Measurements from ENCODE around the gene KCNA2. TPM values are rescaled to one million over a fixed set of nuclear protein-coding genes. Genes with fewer than 3 reads are reported as not detected.

KCNA2 gene
- total and polyA plus RNA-seq, 10 donors, result 0.09 to 2.6 (median 1.2) TPM

DNA sequence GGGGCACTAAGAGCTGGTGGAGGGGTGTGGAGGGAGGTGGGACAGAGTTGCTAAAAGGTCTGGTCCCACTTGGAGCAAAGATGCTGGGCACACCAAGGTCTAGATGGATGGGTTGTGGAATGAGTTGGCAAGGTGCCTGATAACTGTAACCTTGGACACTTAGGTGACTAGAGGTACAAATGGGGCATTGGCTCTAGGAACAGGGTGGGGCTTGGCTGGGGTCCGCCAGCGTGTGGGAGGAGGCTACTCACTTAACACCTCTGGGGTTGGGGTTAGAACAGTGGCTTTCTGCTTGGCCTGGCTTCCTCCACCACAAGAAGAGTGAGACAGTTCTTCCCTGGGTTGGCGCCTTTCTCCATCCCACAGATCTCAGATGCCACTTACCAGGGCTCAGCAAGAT lies 17.2 kb downstream of the KCNA2 start:
- intact Hi-C loops (cut with DNase I; ENCODE audit: low total_unique reads), result no loop called here
- H3K36me3 ChIP-seq, result no peaks in the 10 kb centered on the region
- H3K4me3 ChIP-seq, result no peak overlapping the region
- DNase-seq, result no peak
- TF ChIP-seq POLR2AphosphoS5 (IDR thresholded peaks at IDR 0.05), result no peak
- TF ChIP-seq, protein P1, sequence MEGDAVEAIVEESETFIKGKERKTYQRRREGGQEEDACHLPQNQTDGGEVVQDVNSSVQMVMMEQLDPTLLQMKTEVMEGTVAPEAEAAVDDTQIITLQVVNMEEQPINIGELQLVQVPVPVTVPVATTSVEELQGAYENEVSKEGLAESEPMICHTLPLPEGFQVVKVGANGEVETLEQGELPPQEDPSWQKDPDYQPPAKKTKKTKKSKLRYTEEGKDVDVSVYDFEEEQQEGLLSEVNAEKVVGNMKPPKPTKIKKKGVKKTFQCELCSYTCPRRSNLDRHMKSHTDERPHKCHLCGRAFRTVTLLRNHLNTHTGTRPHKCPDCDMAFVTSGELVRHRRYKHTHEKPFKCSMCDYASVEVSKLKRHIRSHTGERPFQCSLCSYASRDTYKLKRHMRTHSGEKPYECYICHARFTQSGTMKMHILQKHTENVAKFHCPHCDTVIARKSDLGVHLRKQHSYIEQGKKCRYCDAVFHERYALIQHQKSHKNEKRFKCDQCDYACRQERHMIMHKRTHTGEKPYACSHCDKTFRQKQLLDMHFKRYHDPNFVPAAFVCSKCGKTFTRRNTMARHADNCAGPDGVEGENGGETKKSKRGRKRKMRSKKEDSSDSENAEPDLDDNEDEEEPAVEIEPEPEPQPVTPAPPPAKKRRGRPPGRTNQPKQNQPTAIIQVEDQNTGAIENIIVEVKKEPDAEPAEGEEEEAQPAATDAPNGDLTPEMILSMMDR (IDR thresholded peaks at IDR 0.05 in 8 of 11, conservative IDR thresholded peaks at IDR 0.05 in 3 of 11), result no peak
- no peak for TF ChIP-seq POLR2A (IDR thresholded peaks at IDR 0.05)
- no peaks in the 10 kb centered on the region for H3K9me3 ChIP-seq
- 60 to 88% (median 81%) methylated on average over 3 of the region's 3 CpGs for WGBS, 5 donors
- no peak overlapping the region for H3K27ac ChIP-seq
- peaks cover 0 to 34% (median 0%) of the 10 kb centered on the region in 7 donors for H3K27me3 ChIP-seq (replicated peaks in 1 of 7)
- H3K4me1 ChIP-seq, result no peaks in the 10 kb centered on the region

DNA sequence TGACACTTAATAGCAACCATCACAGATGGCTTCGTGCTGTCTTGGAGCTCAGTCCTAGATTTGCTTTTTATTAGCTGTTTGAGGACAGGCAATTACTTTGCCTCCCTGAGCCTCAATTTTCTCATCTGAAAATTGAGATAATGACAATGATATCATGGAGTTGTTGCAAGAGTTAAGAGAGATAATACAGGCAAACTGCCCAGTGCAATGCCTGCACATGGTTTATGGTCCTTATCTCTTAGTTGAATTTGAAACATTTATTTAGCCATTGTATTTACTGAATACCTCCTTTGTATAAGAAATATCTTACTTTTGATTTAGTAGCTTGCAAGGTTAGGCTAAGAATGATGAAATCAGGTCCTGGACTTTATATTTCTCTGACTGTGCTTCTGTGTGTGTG lies 17.7 kb downstream of the KCNA2 start:
- Histone ChIP-seq H3K4me1 (no peaks in the 10 kb centered on the region), H3K36me3 (no peaks in the 10 kb centered on the region), H3K9me3 (no peaks in the 10 kb centered on the region), H3K4me3 (no peak overlapping the region), H3K27me3 (replicated peaks in 1 of 7) (peaks cover 0 to 34% (median 0%) of the 10 kb centered on the region in 7 donors), H3K27ac (no peak overlapping the region)
- WGBS, 5 donors, result 40 to 79% (median 60%) methylated on average over 1 of the region's 1 CpG
- TF ChIP-seq, protein P1 (IDR thresholded peaks at IDR 0.05 in 8 of 11, conservative IDR thresholded peaks at IDR 0.05 in 3 of 11), result no peak
- no peak for TF ChIP-seq POLR2A (IDR thresholded peaks at IDR 0.05)
- TF ChIP-seq POLR2AphosphoS5 (IDR thresholded peaks at IDR 0.05), result no peak
- DNase-seq, result no peak
- intact Hi-C loops (cut with DNase I; ENCODE audit: low total_unique reads), result no loop called here

DNA sequence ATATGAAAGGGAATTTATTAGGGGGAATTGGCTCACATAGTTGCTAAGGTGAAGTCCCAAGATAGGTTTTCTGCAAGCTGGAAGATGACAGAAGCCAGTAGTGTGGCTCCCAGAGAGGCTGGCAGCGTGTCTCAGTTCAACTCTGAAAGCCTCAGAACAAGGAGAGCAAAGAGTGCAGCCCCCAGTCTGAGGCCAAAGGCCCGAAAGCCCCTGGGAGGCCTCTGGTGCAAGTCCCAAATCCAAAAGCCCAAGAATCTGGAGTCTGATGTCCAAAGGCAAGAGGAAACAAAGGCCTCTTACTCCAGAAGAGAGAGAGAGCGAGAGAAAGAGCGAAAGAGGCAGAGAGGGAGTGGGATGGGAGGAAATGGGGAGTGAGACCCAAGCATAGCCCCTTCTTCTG lies 18.3 kb downstream of the KCNA2 start:
- Histone ChIP-seq H3K4me1 (no peaks in the 10 kb centered on the region), H3K27me3 (replicated peaks in 1 of 7) (peaks cover 0 to 34% (median 0%) of the 10 kb centered on the region in 7 donors), H3K27ac (no peak overlapping the region), H3K9me3 (no peaks in the 10 kb centered on the region), H3K4me3 (no peak overlapping the region), H3K36me3 (no peaks in the 10 kb centered on the region)
- no peak for DNase-seq
- WGBS, 5 donors, result 69 to 95% (median 84%) methylated on average over 4 of the region's 4 CpGs
- TF ChIP-seq POLR2A (IDR thresholded peaks at IDR 0.05) (no peak), POLR2AphosphoS5 (IDR thresholded peaks at IDR 0.05) (no peak)
- TF ChIP-seq, protein P1 (IDR thresholded peaks at IDR 0.05 in 8 of 11, conservative IDR thresholded peaks at IDR 0.05 in 3 of 11), result no peak
- intact Hi-C loops (cut with DNase I; ENCODE audit: low total_unique reads), result no loop called here

DNA sequence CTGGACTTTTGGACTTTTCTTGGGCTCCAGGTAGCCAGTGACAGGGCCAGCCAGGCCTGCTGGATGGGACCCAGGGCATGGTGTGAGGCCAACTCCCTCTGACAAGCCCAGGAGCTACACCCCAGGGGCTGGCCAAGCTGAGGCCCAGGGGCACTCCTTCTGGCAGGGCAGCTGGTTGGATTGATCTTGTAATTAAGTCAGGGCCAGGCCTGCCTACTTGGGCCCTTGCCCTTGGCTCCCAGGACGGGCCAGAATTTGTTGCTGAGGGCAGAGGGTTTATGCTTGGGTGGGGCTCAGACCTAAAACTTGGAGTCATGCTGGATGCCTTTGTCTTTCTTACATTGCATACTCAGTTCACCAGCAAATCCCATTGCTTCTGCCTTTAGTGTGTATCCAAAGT lies 20.7 kb downstream of the KCNA2 start:
- WGBS, 5 donors, result 67 to 84% (median 75%) methylated on average over 1 of the region's 1 CpG
- H3K9me3 ChIP-seq, result no peaks in the 10 kb centered on the region
- intact Hi-C loops (cut with DNase I; ENCODE audit: low total_unique reads), result no loop called here
- H3K27ac ChIP-seq, result no peak overlapping the region
- H3K4me3 ChIP-seq, result no peak overlapping the region
- H3K27me3 ChIP-seq (replicated peaks in 1 of 7), result peaks cover 0 to 23% (median 0%) of the 10 kb centered on the region in 7 donors
- TF ChIP-seq POLR2AphosphoS5 (IDR thresholded peaks at IDR 0.05), result no peak
- no peaks in the 10 kb centered on the region for H3K36me3 ChIP-seq
- DNase-seq, result no peak
- no peaks in the 10 kb centered on the region for H3K4me1 ChIP-seq

DNA sequence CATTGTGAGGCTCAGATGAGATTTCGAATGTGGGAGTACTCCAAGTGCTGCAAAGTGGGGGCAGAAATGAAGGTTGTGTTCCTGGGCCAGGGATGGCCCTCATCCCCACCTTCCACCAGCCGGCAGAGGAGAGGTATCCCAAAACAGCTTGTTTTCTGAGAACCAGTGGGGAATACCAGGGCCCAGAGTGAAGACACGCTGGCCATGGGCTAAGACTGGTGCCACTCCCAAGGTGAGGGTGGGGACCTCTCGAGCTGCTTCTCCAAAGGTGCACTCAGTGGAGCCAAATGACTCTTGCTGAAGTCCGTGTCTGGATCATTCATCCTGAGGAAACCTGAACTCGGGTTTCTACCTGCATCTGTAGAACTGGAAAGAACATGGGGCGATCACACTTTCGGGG lies 22.1 kb downstream of the KCNA2 start:
- no peaks in the 10 kb centered on the region for H3K9me3 ChIP-seq
- 86 to 89% (median 88%) methylated on average over 8 of the region's 8 CpGs for WGBS, 5 donors
- intact Hi-C loops (cut with DNase I; ENCODE audit: low total_unique reads), result no loop called here
- DNase-seq, result no peak
- TF ChIP-seq, protein P1 (IDR thresholded peaks at IDR 0.05 in 8 of 11, conservative IDR thresholded peaks at IDR 0.05 in 3 of 11), result no peak
- no peak for TF ChIP-seq POLR2A (IDR thresholded peaks at IDR 0.05)
- TF ChIP-seq POLR2AphosphoS5 (IDR thresholded peaks at IDR 0.05), result no peak
- no peaks in the 10 kb centered on the region for H3K4me1 ChIP-seq
- H3K27me3 ChIP-seq (replicated peaks in 1 of 7), result peaks cover 0 to 24% (median 0%) of the 10 kb centered on the region in 7 donors
- H3K4me3 ChIP-seq, result no peak overlapping the region
- no peak overlapping the region for H3K27ac ChIP-seq
- no peaks in the 10 kb centered on the region for H3K36me3 ChIP-seq
